K562 (cell line): Measurements from ENCODE around the gene OR8K5. TPM values are rescaled to one million over a fixed set of nuclear protein-coding genes. Genes with fewer than 3 reads are reported as not detected.

Experiments used
- BACH1 ChIP-seq: fragments of 200-800 bp; sonication (Bioruptor generic); IDR thresholded peaks from 2 replicates; pipeline ENCODE4 v1.6.1; 2016; ENCODE audit warnings: missing genetic modification characterization, missing compliant biosample characterization
- C11orf30 ChIP-seq: fragments of 450-650 bp; IDR thresholded peaks from 2 replicates; pipeline ENCODE4 v1.6.1; 2016; ENCODE audit warnings: low read depth, mild to moderate bottlenecking
- KHSRP ChIP-seq: fragments of 450-650 bp; IDR thresholded peaks from 2 replicates; pipeline ENCODE4 v1.6.1; 2017
- MEF2A ChIP-seq: IDR thresholded peaks from 2 replicates; pipeline ENCODE4 v1.6.1; 2011; ENCODE audit warnings: low read depth, mild to moderate bottlenecking, low read length, moderate library complexity; ENCODE audit not compliant: control insufficient read depth
- SMARCA4 ChIP-seq: fragments of 450-650 bp; IDR thresholded peaks from 2 replicates; pipeline ENCODE4 v1.6.1; 2016
- YBX1 ChIP-seq: fragments of 450-650 bp; IDR thresholded peaks from 2 replicates; pipeline ENCODE4 v1.7.1; 2016; ENCODE audit warnings: mild to moderate bottlenecking
- ZNF165 ChIP-seq: fragments of 250-450 bp; sonication (Bioruptor Pico); IDR thresholded peaks from 2 replicates; pipeline ENCODE4 v1.4.0; 2020; ENCODE audit warnings: borderline replicate concordance
- ZNF586 ChIP-seq: fragments of 450-650 bp; formaldehyde crosslinking; conservative IDR thresholded peaks from 2 replicates; pipeline ENCODE4 v1.4.0; 2020; ENCODE audit warnings: mild to moderate bottlenecking, moderate library complexity
- ZNF639 ChIP-seq, 2 experiments: fragments of 200-800 bp in 1 of 2; sonication (Bioruptor generic) in 1 of 2; sonication (generic) in 1 of 2; formaldehyde crosslinking in 1 of 2; IDR thresholded peaks in 1 of 2; conservative IDR thresholded peaks in 1 of 2; 2 replicates each; pipeline versions ENCODE4 v1.5.0 to v1.6.1; 2016 to 2020; ENCODE audit warnings: missing compliant biosample characterization in 1 of 2, missing genetic modification characterization in 1 of 2, missing genetic modification reagents in 1 of 2
- polyA plus RNA-seq, 8 experiments: library from polyadenylated mRNA; depleted of rRNA in 4 of 8; stranded (reverse) in 5 of 8; unstranded in 3 of 8; fragments of >200 nt; fragmentation: Nextera tagmentation in 2 of 8; fragmentation: Illumina TruSeq in 1 of 8; extraction: Ambion mirVana in 2 of 8; extraction: Trizol in 1 of 8; gene quantifications; 2 replicates each; pipeline versions ENCODE4 v1.2.1 to v1.2.3, GENCODE V29; 2011 to 2014; ENCODE audit warnings: inconsistent platforms in 1 of 8, missing spikeins in 1 of 8
- total RNA-seq, 7 experiments: library from RNA; depleted of rRNA in 6 of 7; stranded (reverse); fragments of >200 nt in 6 of 7; fragmentation: Illumina TruSeq in 2 of 7; extraction: Trizol in 2 of 7; gene quantifications; 2 replicates each; pipeline versions ENCODE4 v1.2.1 to v1.2.3, GENCODE V29; 2011 to 2021; ENCODE audit warnings: low replicate concordance in 1 of 7
- TF ChIP-seq, protein P1 (sequence below): fragments of 250-450 bp; sonication (Bioruptor Pico); IDR thresholded peaks from 2 replicates; pipeline ENCODE4 v1.4.0; 2020
- TF ChIP-seq, protein P2 (sequence below): fragments of 450-650 bp; IDR thresholded peaks from 2 replicates; pipeline ENCODE4 v1.6.1; 2016; ENCODE audit warnings: mild to moderate bottlenecking

OR8K5 gene
- total and polyA plus RNA-seq, 9 of the 15 experiments (the other 6 are each of a cell fraction or from before 2014, with no cell fraction given) = not detected

DNA sequence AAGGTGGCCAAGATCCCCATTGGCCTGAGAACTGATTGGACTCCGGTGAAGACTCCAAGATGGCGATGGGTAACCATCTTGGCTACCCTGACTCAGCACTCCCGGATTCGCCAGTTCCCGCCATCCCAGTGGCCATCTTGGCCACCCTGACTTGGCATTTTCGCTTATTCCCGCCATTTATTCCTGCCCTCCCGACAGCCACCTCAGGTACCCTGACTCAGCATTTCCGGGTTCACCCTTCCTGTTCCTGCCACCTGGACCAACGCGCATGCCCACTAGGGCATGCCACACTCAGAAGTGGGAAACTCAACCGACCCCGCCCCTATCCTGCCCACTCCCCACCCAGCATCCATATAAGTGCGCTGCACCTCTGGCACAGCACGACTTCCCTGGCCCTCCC, 7.8 kb downstream of the OR8K5 start (continued):
- TF ChIP-seq, protein P1, sequence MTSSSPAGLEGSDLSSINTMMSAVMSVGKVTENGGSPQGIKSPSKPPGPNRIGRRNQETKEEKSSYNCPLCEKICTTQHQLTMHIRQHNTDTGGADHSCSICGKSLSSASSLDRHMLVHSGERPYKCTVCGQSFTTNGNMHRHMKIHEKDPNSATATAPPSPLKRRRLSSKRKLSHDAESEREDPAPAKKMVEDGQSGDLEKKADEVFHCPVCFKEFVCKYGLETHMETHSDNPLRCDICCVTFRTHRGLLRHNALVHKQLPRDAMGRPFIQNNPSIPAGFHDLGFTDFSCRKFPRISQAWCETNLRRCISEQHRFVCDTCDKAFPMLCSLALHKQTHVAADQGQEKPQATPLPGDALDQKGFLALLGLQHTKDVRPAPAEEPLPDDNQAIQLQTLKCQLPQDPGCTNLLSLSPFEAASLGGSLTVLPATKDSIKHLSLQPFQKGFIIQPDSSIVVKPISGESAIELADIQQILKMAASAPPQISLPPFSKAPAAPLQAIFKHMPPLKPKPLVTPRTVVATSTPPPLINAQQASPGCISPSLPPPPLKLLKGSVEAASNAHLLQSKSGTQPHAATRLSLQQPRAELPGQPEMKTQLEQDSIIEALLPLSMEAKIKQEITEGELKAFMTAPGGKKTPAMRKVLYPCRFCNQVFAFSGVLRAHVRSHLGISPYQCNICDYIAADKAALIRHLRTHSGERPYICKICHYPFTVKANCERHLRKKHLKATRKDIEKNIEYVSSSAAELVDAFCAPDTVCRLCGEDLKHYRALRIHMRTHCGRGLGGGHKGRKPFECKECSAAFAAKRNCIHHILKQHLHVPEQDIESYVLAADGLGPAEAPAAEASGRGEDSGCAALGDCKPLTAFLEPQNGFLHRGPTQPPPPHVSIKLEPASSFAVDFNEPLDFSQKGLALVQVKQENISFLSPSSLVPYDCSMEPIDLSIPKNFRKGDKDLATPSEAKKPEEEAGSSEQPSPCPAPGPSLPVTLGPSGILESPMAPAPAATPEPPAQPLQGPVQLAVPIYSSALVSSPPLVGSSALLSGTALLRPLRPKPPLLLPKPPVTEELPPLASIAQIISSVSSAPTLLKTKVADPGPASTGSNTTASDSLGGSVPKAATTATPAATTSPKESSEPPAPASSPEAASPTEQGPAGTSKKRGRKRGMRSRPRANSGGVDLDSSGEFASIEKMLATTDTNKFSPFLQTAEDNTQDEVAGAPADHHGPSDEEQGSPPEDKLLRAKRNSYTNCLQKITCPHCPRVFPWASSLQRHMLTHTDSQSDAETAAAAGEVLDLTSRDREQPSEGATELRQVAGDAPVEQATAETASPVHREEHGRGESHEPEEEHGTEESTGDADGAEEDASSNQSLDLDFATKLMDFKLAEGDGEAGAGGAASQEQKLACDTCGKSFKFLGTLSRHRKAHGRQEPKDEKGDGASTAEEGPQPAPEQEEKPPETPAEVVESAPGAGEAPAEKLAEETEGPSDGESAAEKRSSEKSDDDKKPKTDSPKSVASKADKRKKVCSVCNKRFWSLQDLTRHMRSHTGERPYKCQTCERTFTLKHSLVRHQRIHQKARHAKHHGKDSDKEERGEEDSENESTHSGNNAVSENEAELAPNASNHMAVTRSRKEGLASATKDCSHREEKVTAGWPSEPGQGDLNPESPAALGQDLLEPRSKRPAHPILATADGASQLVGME (CRISPR knock-in tag) = no peak
- no peak for TF ChIP-seq ZNF586 (CRISPR knock-in tag)
- no peak for TF ChIP-seq YBX1
- TF ChIP-seq, protein P2, sequence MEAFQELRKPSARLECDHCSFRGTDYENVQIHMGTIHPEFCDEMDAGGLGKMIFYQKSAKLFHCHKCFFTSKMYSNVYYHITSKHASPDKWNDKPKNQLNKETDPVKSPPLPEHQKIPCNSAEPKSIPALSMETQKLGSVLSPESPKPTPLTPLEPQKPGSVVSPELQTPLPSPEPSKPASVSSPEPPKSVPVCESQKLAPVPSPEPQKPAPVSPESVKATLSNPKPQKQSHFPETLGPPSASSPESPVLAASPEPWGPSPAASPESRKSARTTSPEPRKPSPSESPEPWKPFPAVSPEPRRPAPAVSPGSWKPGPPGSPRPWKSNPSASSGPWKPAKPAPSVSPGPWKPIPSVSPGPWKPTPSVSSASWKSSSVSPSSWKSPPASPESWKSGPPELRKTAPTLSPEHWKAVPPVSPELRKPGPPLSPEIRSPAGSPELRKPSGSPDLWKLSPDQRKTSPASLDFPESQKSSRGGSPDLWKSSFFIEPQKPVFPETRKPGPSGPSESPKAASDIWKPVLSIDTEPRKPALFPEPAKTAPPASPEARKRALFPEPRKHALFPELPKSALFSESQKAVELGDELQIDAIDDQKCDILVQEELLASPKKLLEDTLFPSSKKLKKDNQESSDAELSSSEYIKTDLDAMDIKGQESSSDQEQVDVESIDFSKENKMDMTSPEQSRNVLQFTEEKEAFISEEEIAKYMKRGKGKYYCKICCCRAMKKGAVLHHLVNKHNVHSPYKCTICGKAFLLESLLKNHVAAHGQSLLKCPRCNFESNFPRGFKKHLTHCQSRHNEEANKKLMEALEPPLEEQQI = no peak
- TF ChIP-seq ZNF639 (CRISPR knock-in tag; conservative IDR thresholded peaks at IDR 0.05 in 1 of 2, IDR thresholded peaks at IDR 0.05 in 1 of 2) = no peak
- no peak for TF ChIP-seq BACH1 (tag)
- TF ChIP-seq C11orf30 = peak; percentile 18; the same call in 1 of the 2 replicates
- TF ChIP-seq SMARCA4 = no peak
- no peak for TF ChIP-seq ZNF165
- no peak for TF ChIP-seq KHSRP
- TF ChIP-seq MEF2A = no peak
